Epithelial cell of proximal tubule (primary cell): ENCODE data around the gene MORN1. TPM values are rescaled to one million over a fixed set of nuclear protein-coding genes. Genes with fewer than 3 reads are reported as not detected.

ENCODE experiments used
- DNase-seq: peaks from one replicate; pipeline ENCODE4 v3.0.0-alpha.2; 2011; ENCODE audit warnings: low read depth
- H3K4me3 ChIP-seq: 2 replicates; pipeline ENCODE4 v1.5.1; 2011; ENCODE audit warnings: low read depth, mild to moderate bottlenecking, low read length
- CTCF ChIP-seq: conservative IDR thresholded peaks from 2 replicates; pipeline ENCODE4 v1.5.1; 2012; ENCODE audit warnings: low read depth, mild to moderate bottlenecking, low read length
- total RNA-seq: library from RNA; depleted of rRNA; stranded (reverse); fragments of >200 nt; gene quantifications from 2 replicates; pipeline ENCODE4 v1.2.3, GENCODE V29; 2015

MORN1 gene
- total RNA-seq, 1 donor from 2014 or later, result 8.1 TPM

- H3K4me3 ChIP-seq, result no peak overlapping the region
- DNase-seq, result no peak
- no peak for TF ChIP-seq CTCF
Observed at GRCh38 chr1:2374252-2375155, 16.9 kb downstream of the MORN1 start.

- no peak overlapping the region for H3K4me3 ChIP-seq
- peak; percentile 16 for TF ChIP-seq CTCF
- no peak for DNase-seq
Observed at GRCh38 chr1:2373551-2374251, 17.7 kb downstream of the MORN1 start.

- no peak for DNase-seq
- H3K4me3 ChIP-seq, result no peak overlapping the region
- no peak for TF ChIP-seq CTCF
Observed at GRCh38 chr1:2372551-2373490, 18.5 kb downstream of the MORN1 start.

- DNase-seq, result no peak
- H3K4me3 ChIP-seq, result no peak overlapping the region
- TF ChIP-seq CTCF, result no peak
Observed at GRCh38 chr1:2368053-2368744, 23.2 kb downstream of the MORN1 start.

GRCh38 chr1:2363847-2364513, 27.4 kb downstream of the MORN1 start:
- H3K4me3 ChIP-seq, result no peak overlapping the region
- no peak for TF ChIP-seq CTCF
- DNase-seq, result no peak
